ENCODE results near the gene INPP5B. TPM values are rescaled to one million over a fixed set of nuclear protein-coding genes. Genes with fewer than 3 reads are reported as not detected.

INPP5B gene
- total RNA-seq, 1 donor from 2014 or later = 21.1 TPM

- H3K36me3 Mint-ChIP-seq (ENCODE audit: insufficient read depth) = peaks cover 16% of the 10 kb centered on the region
- no peaks in the 10 kb centered on the region for H3K9me3 Mint-ChIP-seq (ENCODE audit: low read depth)
- H3K4me3 Mint-ChIP-seq (ENCODE audit: low read depth) = no peak overlapping the region
These were observed 11.8 kb upstream of the INPP5B start for GRCh38 chr1:37958690-37959089.

GRCh38 chr1:37955685-37956084 is 8.8 kb upstream of the INPP5B start:
- Mint-ChIP-seq H3K36me3 (ENCODE audit: insufficient read depth) (peaks cover 10% of the 10 kb centered on the region), H3K4me1 (ENCODE audit: low read depth) (peaks cover 2% of the 10 kb centered on the region), H3K9me3 (ENCODE audit: low read depth) (no peaks in the 10 kb centered on the region), H3K27me3 (no peaks in the 10 kb centered on the region), H3K4me3 (ENCODE audit: low read depth) (no peak overlapping the region), H3K27ac (peak overlapping the region; percentile 78)
- DNase-seq (ENCODE audit: low spot score, unreplicated experiment) = no peak
- TF ChIP-seq, protein P1, sequence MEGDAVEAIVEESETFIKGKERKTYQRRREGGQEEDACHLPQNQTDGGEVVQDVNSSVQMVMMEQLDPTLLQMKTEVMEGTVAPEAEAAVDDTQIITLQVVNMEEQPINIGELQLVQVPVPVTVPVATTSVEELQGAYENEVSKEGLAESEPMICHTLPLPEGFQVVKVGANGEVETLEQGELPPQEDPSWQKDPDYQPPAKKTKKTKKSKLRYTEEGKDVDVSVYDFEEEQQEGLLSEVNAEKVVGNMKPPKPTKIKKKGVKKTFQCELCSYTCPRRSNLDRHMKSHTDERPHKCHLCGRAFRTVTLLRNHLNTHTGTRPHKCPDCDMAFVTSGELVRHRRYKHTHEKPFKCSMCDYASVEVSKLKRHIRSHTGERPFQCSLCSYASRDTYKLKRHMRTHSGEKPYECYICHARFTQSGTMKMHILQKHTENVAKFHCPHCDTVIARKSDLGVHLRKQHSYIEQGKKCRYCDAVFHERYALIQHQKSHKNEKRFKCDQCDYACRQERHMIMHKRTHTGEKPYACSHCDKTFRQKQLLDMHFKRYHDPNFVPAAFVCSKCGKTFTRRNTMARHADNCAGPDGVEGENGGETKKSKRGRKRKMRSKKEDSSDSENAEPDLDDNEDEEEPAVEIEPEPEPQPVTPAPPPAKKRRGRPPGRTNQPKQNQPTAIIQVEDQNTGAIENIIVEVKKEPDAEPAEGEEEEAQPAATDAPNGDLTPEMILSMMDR (IDR thresholded peaks at IDR 0.05; ENCODE audit: unreplicated experiment) = no peak

More at GRCh38 chr1:37958690-37959089, 11.8 kb upstream of the INPP5B start:
- H3K27ac Mint-ChIP-seq = no peak overlapping the region
- DNase-seq (ENCODE audit: low spot score, unreplicated experiment) = no peak
- no peaks in the 10 kb centered on the region for H3K27me3 Mint-ChIP-seq
- H3K4me1 Mint-ChIP-seq (ENCODE audit: low read depth) = peaks cover 2% of the 10 kb centered on the region
- TF ChIP-seq, protein P1 (IDR thresholded peaks at IDR 0.05; ENCODE audit: unreplicated experiment) = no peak

- Mint-ChIP-seq H3K36me3 (ENCODE audit: insufficient read depth) (peaks cover 5% of the 10 kb centered on the region), H3K27me3 (no peaks in the 10 kb centered on the region), H3K27ac (peak overlapping the region; percentile 54), H3K4me1 (ENCODE audit: low read depth) (peaks cover 2% of the 10 kb centered on the region), H3K9me3 (ENCODE audit: low read depth) (no peaks in the 10 kb centered on the region), H3K4me3 (ENCODE audit: low read depth) (no peak overlapping the region)
- TF ChIP-seq, protein P1 (IDR thresholded peaks at IDR 0.05; ENCODE audit: unreplicated experiment) = peak; percentile 11
- DNase-seq (ENCODE audit: low spot score, unreplicated experiment) = no peak
These were observed 7.6 kb upstream of the INPP5B start for GRCh38 chr1:37954316-37954971.

DNA sequence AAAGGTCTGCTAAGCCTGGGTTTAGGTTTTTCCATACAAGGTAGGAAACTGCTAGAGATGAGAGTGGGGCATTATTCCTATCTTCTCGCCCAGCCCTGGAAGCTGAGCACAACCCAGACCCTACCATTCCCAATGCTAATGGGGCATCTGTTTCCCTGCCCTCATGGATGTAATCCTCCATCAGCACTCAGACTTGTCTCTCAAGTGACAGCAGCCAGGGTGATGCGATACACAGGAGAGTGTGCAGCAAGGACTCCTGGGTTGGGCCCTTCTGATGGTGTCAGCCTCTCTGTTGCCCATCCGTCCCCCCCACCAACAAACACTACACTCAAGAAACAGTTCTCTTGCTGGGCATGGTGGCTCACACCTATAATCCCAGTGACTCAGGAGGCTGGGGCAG is 5.9 kb upstream of the INPP5B start:
- no peaks in the 10 kb centered on the region for H3K27me3 Mint-ChIP-seq
- H3K9me3 Mint-ChIP-seq (ENCODE audit: low read depth) = no peaks in the 10 kb centered on the region
- TF ChIP-seq, protein P1 (IDR thresholded peaks at IDR 0.05; ENCODE audit: unreplicated experiment) = no peak
- H3K27ac Mint-ChIP-seq = no peak overlapping the region
- peaks cover 3% of the 10 kb centered on the region for H3K36me3 Mint-ChIP-seq (ENCODE audit: insufficient read depth)
- H3K4me1 Mint-ChIP-seq (ENCODE audit: low read depth) = peaks cover 2% of the 10 kb centered on the region
- no peak overlapping the region for H3K4me3 Mint-ChIP-seq (ENCODE audit: low read depth)
- DNase-seq (ENCODE audit: low spot score, unreplicated experiment) = no peak

- Mint-ChIP-seq H3K36me3 (ENCODE audit: insufficient read depth) (peaks cover 2% of the 10 kb centered on the region), H3K27me3 (no peaks in the 10 kb centered on the region), H3K27ac (no peak overlapping the region), H3K9me3 (ENCODE audit: low read depth) (no peaks in the 10 kb centered on the region), H3K4me3 (ENCODE audit: low read depth) (no peak overlapping the region), H3K4me1 (ENCODE audit: low read depth) (peaks cover 3% of the 10 kb centered on the region)
- DNase-seq (ENCODE audit: low spot score, unreplicated experiment) = no peak
- TF ChIP-seq, protein P1 (IDR thresholded peaks at IDR 0.05; ENCODE audit: unreplicated experiment) = no peak
These were observed 5.2 kb upstream of the INPP5B start for GRCh38 chr1:37951783-37952624.
